ENCODE results near the gene CDKN3.

- no peak for TF ChIP-seq CTCF (IDR thresholded peaks at IDR 0.05; ENCODE audit: borderline replicate concordance, extremely low read depth, low read length, poor library complexity, severe bottlenecking)
- no peak for TF ChIP-seq EZH2 (IDR thresholded peaks at IDR 0.05; ENCODE audit: borderline replicate concordance, low read depth, low read length, severe bottlenecking)
These were observed 34.7 kb upstream of the CDKN3 start for GRCh38 chr14:54362089-54362504.

Measured in DND-41 (cell line).